Cerebellar nuclear complex (tissue), 1 donor: ENCODE measurements around the gene PTCRA.
"Not testable (repeated sequence)": the region's sequence is repeated elsewhere in the genome, so short reads cannot be mapped to it uniquely, and the experiment has no call there.

Experiments used
- DNase-seq, 2 experiments: peaks; one replicate each; lab custom pipeline; 2025; lab: John Stamatoyannopoulos, UW

Gene PTCRA

DNA sequence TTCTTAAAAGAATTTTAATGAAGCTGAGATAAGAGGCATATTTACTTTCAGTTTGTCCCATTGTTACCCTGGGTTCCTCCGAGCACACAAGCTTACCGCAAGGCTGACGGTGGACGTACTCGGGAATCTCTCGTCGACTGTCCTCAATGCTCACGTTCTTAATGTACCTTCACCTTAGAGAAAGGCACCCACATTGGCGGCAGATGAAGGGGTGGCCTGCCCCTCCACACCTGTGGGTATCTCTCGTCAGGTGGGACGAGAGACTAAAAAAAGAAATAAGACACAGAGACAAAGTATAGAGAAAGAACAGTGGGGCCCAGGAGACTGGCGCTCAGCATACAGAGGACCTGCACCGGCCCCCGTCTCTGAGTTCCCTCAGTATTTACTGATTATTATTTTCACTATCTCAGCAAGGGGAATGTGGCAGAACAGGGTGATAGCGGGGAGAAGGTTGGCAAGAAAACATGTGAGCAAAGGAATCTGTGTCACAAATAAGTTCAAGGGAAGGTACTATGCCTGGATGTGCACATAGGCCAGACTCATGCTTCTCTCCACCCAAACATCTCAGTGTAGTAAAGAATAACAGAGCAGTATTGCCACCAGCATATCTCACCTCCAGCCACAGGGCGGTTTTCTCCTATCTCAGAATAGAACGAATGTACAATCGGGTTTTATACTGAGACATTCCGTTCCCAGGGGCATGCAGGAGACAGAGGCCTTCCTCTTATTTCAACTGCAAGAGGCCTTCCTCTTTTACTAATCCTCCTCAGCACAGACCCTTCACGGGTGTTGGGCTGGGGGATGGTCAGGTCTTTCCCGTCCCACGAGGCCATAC, 13.2 kb upstream of the PTCRA start:
- not testable (repeated sequence) for DNase-seq

DNA sequence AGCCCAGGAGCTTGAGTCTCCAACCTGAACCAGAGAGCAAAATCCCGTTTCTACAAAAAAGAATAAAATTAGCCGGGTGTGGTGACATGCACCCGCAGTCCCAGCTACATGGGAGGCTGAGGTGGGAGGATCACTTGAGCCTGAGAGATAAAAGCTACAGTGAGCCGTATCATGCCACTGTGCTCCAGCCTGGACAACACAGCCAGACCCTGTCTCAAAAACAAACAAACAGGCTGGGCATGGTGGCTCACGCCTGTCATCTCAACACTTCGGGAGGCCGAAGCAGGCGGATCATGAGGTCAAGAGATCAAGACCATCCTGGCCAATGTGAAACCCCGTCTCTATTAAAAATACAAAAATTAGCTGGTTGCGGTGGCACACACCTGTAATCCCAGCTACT, 11.4 kb upstream of the PTCRA start:
- DNase-seq, result no peak

DNA sequence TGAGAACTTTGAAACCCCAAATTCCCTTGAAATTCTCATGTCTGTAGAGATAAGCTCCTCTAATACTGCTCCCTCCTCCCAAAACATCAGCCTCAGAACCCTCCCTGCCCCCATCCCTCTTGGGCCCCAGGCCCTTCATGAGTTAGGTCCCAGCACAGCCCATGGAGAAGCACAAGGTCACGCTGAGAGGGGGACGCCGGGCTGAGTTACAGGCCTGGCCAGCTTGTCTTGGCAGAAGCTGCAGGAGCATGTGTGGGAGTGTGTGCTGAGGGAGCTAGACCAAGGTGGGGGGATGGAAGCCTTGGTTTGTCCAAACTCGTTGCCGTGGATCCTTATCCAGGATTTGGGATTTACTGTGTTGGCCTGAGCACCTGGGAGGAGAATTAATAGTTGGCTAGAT, 8.5 kb upstream of the PTCRA start:
- no peak for DNase-seq

DNA sequence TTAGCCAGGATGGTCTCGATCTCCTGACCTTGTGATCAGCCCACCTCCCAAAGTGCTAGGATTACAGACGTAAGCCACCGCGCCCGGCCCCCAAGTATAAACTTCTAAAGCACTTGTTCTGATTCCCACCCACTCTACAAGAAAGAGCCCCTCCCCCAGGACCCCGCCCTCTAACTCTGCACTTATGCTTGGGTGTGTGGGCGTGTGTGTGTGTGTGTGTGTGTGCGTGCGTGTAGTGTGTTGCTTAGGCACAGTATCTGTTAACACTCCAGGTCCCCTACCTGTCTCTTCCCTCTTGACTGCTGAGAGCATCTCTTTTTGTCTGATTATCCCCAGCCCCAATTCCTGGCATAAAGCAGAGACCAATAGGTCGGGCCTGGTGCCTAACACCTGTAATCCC, 6.0 kb upstream of the PTCRA start:
- no peak for DNase-seq

DNA sequence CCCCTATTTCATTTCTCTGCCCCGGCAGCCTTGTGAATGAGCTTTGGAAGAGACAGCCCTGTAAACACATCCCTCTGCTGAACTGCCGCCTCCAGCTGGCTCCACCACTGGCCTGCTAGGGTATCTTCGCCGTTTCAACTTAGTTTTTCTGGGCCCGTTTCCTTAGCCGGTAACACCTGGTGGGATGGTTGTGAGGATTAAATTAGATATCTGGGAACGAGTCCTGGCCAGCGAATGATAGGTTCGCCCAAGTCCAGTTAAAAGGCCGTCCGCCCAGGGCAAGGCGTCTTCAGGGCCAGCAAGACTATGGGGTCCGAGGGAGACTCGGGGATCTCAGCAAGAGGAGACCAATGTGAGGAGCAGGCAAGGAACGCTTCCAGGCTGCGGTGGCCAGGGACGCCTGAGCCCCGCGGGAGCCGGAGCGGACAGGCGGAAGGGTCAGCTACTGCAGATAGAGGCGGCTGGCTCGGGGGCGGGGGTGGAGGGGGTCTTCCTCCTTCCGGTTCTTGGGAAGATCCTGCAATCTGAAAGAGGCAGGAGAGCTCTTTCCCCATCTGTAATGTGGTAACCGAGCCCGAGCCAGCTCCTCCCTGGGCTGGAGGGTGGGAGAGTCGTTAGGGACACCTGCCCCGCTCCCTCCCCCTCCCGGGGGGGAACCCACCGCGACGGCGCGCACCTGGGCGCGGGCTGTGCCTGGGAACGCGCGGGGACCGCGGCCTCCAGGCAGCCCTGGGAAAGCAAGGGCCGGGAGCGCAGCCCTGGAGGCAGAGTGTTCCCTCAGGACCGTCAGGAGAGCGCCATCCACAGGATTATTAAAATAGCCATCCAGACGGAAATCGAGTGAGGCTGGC, 4.5 kb upstream of the PTCRA start:
- DNase-seq, result no peak

DNA sequence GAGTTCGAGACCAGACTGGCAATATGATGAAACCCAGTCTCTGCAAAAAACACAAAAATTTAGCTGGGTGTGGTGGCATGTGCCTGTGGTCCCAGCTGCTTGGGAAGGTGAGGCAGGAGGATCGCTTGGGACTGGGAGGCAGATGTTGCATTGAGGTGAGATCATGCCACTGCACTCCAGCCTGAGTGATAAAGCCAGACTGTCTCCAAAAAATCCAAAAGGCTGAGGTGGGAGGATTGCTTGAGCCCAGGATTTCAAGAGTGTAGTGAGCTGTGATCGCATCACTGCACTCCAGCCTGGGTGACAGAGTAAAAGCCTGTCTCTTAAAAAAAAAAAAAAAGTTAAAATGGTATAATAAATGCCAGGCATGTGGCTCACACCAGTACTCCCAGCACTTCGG, 1.3 kb upstream of the PTCRA start:
- DNase-seq, result no peak

DNA sequence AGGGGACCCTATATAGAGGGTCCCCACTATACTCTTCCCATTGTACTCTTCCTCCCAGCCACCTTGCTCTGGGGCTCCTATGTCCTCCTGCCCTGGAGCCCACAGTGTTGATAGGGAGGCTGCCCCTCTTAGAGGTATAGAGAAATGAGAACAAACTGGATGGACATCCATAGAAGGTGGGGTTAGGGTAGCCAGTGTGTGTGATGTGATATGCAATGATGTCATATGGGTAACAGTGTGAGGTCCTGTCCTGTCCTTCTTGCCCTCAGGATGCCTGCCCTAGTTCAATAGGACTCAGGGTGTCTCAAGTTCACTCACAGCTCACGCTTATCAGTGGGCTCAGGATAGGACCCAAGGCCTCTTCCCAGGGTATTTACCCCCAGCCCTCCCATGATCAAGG, 435 bp downstream of the PTCRA start:
- DNase-seq, result no peak

DNA sequence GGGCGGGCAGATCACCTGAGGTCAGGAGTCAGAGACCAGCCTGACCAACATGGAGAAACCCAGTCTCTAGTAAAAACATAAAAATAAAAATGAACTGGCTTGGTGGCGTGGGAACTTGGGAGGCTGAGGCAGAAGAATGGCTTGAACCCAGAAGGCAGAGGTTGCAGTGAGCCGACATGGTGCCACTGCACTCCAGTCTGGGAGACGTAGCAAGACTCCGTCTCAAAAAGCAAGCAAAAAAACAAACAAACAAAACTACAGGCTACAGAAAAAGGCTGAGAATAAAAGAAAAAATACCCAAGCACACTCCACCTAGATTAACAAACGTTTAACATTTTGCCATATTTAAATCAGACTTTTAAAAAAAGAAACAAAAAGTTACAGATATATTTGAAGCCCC, 5.9 kb downstream of the PTCRA start:
- DNase-seq, result no peak

DNA sequence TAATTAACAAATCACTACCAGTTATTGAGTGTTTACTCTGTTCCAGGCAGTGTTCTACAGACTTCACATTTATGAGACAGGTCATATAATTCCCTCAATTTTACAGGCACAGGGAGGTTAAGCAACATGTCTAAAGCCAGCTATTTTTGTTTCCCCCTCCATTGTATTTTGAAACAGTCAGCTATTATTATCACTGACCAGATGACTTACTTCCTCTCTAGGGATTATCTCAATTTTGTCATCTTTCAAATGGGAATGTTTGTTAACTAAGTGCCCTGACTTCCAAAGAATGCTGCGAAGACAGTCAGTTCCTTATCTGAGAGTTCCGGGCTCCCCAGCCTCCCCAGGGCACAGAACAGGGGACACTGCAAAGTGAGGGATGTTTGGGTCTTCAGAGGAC, 7.8 kb downstream of the PTCRA start:
- DNase-seq, result no peak

DNA sequence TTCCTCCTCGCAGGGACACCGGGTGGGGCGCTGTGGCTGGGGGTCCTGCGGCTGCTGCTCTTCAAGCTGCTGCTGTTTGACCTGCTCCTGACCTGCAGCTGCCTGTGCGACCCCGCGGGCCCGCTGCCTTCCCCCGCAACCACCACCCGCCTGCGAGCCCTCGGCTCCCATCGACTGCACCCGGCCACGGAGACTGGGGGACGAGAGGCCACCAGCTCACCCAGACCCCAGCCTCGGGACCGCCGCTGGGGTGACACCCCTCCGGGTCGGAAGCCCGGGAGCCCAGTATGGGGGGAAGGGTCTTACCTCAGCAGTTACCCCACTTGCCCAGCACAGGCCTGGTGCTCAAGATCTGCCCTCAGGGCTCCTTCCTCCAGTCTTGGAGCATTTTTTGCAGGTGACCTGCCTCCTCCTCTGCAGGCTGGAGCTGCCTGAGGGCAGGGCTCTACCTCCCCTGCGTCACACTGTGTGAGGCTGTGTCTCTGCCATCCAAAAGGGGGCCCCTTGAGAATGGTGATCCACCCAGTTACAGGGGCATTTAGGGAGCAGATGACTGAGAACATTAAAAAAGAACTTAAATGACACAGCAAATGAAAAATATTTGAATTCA, 9.5 kb downstream of the PTCRA start:
- DNase-seq, result no peak

DNA sequence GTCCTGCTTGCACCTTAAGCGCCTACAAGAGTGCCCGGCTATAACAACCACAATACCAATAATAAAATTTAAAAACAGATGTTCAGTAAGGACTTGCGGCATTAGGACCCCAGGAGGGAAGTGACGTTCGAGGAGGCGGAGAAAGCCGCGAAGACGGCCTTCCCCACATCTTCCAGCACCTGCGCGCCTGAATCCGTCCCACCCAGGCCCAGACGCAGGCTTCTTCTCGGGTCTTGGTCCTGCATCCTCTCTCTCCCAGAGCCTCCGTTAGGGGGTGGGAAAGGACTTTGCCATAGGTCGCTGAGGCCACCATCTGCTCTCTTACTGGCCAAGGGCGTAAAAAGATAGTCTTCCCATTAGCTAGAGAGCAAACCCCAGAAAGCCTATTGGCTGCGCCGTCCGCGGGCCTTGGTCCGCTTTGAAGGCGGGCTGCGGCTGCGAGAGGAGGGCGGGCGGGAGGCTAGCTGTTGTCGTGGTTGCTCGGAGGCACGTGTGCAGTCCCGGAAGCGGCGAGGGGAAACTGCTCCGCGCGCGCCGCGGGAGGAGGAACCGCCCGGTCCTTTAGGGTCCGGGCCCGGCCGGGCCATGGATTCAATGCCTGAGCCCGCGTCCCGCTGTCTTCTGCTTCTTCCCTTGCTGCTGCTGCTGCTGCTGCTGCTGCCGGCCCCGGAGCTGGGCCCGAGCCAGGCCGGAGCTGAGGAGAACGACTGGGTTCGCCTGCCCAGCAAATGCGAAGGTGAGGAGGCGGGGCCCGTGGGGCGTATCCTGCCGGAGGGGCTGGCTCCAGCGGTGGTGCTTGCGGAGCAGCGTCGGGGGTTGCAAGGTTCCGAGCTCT, 13.3 kb downstream of the PTCRA start, which contains the start of gene CNPY3:
Gene CNPY3, plus strand, starts transcription at position 495 of the 835 bp plus-strand sequence. Its CDS starts 91 bp downstream, at position 586.
- DNase-seq, result peak; percentile 92 to 94

DNA sequence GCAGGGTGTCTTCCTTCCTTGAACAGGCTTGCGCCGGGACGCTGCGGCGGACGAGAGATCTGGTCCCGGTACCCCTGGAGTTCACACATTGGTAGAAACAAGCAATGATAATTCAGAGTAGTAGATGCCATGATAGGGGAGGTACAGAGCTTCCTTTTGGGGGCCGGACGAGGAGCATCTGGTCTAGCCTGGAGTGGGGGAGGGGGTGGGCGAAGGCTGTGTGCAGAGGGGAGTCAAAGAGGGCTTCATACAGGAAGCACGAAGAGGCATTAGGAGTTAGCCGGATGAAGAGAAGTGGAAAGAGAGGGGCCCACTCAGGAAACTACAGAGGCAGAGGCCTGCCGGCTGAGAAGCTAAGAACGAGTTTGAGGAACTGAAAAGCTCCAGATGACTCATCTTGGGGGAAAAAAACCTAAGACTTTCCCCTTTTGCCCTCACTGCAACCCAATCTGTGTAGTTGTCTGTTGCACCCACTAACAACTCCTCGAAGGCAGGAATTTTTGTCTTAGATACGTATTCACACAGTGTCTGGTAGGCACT, 14.0 kb downstream of the PTCRA start:
- no peak for DNase-seq

DNA sequence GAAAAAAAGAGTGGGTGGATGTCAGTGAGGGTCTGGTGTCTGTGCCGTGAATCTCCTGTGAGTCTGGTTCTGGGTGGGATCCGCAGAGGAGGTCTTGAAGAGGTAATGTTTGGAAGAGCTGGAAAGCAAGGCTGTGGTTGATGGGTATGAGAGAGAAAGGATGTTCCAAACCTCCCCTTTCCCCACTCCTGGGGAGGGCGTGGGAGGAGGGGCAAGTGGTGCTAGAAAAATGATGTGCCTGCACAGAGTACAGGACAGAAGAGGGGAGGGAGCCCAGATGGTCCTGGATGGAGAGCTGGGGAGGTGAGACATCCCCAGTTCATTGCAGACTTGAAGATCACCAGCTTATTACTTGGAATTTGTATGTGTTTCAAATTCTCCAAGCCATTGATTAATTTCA, 16.6 kb downstream of the PTCRA start:
- no peak for DNase-seq

DNA sequence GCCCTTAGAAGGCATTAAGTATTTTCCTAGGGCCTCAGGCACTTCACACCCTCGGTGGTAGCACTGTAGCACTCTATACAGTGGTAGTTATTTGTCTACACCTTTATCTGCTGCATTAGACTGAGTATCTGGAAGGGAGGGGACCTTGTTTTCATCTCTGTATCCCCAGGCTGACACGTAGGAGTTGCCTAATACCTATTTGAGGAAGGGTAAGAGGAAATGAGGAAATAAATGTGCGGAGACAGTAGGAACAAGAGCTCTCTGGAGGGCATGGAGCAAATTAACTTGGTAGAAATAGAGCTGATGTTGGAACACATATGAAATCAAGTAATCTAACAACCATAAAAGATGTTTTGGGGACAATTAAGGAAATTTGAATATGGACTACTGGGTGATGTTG, 17.4 kb downstream of the PTCRA start:
- DNase-seq, result no peak

DNA sequence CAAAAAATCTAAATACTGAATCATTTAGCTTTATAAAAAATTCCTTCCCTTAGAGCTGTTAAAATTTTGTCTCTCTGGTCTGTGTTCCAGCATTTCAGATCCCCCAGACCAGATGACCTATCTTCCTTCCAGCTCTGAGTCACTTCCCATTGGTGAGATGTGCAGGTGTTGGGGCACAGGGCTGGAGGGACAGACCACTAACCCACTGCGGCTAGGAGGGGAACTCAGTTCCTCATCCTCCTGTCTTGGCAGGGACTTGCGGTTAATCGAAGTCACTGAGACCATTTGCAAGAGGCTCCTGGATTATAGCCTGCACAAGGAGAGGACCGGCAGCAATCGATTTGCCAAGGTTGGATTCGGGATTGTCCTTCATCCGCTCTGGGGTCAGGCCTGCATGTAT, 19.5 kb downstream of the PTCRA start:
- DNase-seq, result no peak

DNA sequence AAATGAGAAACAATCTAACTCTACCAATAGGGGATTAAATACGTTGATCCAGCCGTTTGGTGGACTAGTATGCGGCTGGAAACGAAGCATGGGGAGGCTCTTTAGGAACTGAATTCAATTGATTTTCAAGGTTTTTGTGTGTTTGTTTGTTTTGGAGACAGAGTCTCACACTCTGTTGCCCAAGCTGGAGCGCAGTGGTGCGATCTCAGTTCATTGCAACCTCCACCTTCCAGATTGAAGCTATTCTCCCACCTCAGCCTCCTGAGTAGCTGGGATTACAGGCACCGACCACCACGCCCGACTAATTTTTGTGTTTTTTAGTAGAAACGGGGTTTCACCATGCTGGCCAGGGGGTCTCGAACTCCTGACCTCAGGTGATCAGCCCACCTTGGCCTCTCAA, 20.5 kb downstream of the PTCRA start:
- no peak for DNase-seq

DNA sequence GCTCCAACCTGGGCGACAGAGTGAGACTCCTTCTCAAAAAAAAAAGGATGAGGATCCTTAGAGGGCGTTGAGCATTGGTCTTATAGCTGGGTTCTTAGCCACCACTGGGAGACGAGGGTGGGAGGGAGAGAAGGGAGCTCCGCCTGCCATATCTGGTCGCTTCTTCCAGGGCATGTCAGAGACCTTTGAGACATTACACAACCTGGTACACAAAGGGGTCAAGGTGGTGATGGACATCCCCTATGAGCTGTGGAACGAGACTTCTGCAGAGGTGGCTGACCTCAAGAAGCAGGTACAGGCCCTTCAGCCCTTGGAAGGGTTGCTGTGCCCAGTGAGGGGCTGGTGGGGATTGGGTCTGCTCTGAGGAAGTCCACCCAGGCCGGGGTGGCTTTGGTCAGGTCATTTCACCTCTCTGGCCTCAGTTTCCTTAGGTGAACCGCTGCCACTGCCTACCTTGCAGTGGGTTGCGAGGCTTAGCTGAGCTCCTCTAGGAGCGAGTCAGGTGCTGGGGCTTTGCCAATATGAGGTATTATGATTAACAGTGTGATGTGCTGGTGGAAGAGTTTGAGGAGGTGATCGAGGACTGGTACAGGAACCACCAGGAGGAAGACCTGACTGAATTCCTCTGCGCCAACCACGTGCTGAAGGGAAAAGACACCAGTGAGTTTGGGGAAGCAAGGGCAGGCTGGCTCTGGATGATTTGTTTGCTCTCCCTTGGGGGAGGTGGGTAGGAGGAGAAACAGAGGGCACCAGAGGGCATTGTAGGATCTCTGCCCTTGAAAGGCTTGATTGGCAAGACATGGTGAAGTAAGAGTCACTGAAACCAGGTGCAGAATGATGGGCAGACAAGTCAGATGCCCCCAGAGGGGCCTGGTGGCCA, 21.9 kb downstream of the PTCRA start:
- no peak for DNase-seq

DNA sequence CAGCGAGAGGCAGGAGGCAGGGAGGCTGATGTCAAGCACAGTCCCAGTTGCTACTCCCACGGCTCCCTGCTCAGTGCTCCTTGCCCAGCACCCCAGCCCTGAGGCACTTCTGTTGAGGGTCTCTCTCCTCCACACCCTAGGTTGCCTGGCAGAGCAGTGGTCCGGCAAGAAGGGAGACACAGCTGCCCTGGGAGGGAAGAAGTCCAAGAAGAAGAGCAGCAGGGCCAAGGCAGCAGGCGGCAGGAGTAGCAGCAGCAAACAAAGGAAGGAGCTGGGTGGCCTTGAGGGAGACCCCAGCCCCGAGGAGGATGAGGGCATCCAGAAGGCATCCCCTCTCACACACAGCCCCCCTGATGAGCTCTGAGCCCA, 22.6 kb downstream of the PTCRA start:
- no peak for DNase-seq

DNA sequence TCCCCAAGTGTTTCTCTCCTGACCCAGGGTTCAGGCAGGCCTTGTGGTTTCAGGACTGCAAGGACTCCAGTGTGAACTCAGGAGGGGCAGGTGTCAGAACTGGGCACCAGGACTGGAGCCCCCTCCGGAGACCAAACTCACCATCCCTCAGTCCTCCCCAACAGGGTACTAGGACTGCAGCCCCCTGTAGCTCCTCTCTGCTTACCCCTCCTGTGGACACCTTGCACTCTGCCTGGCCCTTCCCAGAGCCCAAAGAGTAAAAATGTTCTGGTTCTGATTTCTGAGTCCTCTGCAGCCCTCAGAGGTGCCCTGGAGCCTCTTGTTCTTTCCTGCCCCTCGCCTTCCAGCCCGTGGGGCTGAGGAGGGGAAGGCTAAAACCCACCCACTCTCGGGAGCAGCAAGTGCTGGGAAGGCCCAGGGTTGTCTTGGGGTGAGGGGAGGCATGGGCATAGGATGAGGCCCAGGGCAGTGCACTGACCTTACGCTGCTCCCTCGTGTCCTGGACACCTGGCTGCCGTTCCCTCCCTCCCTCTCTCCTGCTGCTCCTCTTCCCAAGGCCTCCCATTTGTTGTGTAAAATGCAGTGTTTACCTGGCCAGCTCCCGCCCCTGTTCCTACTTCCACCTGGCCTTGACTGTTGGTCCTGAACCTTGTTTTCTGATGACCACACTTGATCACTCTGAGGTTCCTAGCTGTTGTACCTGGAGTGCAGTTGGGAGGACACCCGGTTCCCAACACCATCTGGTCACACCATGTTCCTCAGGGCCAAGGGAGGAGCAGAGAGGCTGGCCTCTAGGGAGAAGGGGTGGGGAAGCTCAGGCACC, 23.3 kb downstream of the PTCRA start:
- no peak for DNase-seq

DNA sequence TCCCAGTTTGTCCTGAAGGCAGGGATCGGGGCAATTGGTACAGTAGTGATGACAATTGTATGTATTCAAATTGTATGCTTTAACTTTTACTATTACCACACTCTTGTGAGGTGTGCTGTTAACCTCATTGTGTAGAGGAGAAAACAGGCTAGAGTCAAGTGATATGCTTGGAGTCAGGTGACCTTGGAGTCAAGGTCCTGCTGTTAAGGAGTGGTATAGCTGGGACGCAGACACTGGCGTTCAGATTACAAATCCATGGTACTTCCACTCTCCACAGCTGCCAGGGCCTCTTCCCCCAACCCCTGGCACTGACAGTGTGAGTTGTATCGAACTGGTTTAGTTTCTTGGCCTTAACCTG, 23.9 kb downstream of the PTCRA start:
- no peak for DNase-seq
